GM12864 (cell line): ENCODE data around the gene NAA10.

Source experiments
- DNase-seq: peaks from one replicate; pipeline ENCODE4 v3.0.0-alpha.2; 2011; ENCODE audit warnings: low read depth
- H3K4me3 ChIP-seq: 2 replicates; pipeline ENCODE4 v1.5.1; 2011; ENCODE audit warnings: mild to moderate bottlenecking, low read depth, low read length, control low read depth
- CTCF ChIP-seq: IDR thresholded peaks from 2 replicates; pipeline ENCODE4 v1.5.1; 2011; ENCODE audit warnings: low read depth, mild to moderate bottlenecking, moderate library complexity, low read length, control low read depth, inconsistent platforms; ENCODE audit errors: missing control alignments

Gene NAA10

DNA sequence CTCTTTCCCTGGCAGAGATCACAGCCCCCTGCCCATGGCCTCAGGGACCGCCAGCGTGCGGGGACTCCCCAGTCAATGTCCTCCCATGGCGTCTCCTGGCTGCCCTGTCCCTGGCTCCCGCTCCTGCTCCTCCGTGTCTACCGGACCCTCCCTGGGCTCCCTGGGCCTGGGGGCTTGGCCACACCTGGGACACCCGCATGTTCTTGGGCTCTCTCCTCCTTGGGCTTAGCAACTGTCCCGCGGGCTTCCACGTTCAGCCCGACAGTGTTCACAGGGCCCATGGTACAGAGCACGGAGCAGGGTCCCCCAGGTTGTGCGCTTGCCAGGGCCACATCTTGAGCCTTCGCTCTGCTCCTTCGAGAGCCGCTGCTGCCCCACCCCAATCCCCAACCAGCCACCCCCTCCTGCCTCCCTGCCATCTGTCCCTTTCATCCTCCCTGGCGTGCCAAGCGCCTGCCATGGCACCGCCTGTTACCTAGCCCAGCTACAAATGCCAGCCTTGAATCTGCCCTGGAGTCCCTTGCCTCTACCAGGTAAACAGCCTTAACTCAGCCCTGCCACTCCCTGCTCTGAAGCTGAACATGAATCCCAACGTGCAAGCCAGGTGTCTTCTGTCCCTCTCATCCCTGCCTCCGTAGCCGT lies 26.5 kb downstream of the NAA10 start:
- no peak for DNase-seq
- no peak overlapping the region for H3K4me3 ChIP-seq
- no peak for TF ChIP-seq CTCF

DNA sequence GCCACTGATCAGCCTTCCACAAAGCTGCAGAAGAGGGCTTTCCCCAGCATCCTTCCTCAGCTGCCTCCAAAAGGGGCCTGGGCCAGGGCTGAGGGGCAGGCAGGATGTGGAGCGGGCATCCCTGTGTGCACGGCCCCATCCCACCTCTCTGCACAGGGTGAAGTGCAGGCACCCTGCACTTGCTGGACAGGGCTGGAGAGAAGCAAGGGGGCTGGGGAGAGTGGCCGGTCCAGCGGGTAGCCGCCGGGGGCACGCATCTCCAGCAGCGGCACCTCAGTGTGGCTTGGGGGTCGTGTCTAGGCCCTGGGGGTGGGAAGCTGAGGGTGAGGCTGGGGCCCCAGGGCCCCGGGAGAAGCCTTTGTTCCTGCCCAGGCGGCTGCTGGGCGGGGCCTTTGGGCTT lies 27.4 kb downstream of the NAA10 start:
- no peak for TF ChIP-seq CTCF
- no peak for DNase-seq
- no peak overlapping the region for H3K4me3 ChIP-seq

DNA sequence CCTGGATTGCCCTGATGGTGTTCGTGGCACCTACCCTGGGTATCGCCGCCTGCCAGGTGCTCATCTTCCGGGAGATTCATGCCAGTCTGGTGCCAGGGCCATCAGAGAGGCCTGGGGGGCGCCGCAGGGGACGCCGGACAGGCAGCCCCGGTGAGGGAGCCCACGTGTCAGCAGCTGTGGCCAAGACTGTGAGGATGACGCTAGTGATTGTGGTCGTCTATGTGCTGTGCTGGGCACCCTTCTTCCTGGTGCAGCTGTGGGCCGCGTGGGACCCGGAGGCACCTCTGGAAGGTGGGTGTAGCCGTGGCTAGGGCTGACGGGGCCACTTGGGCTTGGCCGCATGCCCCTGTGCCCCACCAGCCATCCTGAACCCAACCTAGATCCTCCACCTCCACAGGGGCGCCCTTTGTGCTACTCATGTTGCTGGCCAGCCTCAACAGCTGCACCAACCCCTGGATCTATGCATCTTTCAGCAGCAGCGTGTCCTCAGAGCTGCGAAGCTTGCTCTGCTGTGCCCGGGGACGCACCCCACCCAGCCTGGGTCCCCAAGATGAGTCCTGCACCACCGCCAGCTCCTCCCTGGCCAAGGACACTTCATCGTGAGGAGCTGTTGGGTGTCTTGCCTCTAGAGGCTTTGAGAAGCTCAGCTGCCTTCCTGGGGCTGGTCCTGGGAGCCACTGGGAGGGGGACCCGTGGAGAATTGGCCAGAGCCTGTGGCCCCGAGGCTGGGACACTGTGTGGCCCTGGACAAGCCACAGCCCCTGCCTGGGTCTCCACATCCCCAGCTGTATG lies 28.5 kb downstream of the NAA10 start:
- no peak for DNase-seq
- TF ChIP-seq CTCF, result no peak
- H3K4me3 ChIP-seq, result no peak overlapping the region

GRCh38 chrX:153905481-153906095 lies 29.2 kb downstream of the NAA10 start:
- DNase-seq, result no peak
- no peak overlapping the region for H3K4me3 ChIP-seq
- TF ChIP-seq CTCF, result no peak

- TF ChIP-seq CTCF, result no peak
- H3K4me3 ChIP-seq, result no peak within 1 kb of the TSS
- no peak for DNase-seq
Observed at GRCh38 chrX:153903991-153904957, 30.6 kb downstream of the NAA10 start, which contains the start of gene AVPR2. Gene AVPR2, plus strand, starts transcription at chrX:153904673. Its CDS starts 473 bp downstream, at chrX:153905146.

GRCh38 chrX:153903238-153903980 lies 31.4 kb downstream of the NAA10 start:
- no peak overlapping the region for H3K4me3 ChIP-seq
- no peak for DNase-seq
- no peak for TF ChIP-seq CTCF
